CD4-positive, alpha-beta T cell treated with Interleukin-6 for 4 hours (primary cell): ENCODE measurements around the gene PLCXD3.

Source experiments
- DNase-seq: peaks from one replicate; pipeline ENCODE4 v3.0.0-alpha.2; 2020; ENCODE audit warnings: mixed read lengths

PLCXD3 gene

DNA sequence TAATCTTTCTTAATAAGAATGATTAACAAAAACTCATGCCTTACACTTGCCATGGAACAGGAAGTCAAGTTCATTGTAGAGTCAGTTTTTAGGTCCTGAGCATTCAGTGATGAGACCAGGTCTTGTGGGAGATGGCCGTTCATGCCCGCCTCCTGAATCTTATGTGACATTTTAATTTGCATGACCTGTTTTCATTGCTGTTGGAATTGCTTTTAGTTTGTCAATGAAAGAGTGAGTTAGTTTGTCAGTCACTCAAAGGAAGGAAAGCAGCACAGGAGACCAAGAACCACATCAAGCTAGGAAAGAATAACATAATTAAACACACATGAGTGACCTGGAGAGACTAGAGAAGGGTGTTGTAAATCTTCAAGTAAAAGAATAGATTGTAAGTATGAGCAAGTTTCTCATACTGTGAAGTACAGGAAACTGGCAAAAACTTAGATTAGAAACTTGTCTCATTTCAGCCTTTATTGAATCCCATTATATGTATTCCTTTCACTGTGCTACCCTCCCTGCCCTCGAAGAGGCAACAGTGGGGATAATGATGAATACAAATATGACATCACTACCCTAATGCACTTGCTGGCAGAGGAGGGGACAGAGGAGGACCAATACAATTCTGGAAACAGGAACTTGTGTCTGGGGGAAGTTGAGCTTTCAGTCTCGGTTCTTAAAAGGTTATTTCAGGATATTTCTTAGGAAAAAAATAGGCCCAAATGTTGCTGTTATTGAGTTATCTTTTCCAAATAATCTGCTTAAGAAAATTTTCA is 232.7 kb downstream of the PLCXD3 start:
- DNase-seq = no peak

DNA sequence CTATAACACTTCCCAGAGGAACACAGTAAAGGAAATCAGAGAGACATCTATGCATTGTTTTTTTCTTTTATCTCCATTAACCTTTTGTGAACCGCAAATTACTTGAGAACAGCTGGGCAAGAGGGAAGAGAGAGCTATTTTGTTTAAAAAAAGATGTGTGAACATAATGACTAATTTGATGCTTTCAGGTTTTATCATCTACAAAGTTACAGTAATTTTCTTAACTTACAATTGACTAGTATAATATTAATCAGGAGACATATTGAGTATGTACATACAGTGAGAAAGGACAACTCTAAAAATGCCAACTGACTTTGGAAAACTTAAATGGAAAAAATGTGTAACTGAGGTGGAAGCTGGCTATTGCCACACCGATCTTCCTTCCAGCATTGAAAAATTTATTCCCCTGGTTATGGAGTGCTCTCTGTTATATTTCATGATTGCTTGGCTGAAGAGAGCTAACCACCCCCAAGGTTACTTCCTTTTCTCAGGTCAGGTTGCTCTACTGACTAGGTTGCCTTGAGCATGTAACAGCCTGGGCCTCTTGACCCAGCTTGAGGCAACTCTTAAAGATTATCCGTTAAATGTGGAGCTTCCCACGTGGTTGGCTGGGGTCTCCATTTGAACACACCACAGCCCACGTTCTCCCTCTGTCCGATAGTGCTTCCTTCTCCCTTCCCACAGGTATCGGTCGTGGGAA is 234.4 kb downstream of the PLCXD3 start:
- no peak for DNase-seq

DNA sequence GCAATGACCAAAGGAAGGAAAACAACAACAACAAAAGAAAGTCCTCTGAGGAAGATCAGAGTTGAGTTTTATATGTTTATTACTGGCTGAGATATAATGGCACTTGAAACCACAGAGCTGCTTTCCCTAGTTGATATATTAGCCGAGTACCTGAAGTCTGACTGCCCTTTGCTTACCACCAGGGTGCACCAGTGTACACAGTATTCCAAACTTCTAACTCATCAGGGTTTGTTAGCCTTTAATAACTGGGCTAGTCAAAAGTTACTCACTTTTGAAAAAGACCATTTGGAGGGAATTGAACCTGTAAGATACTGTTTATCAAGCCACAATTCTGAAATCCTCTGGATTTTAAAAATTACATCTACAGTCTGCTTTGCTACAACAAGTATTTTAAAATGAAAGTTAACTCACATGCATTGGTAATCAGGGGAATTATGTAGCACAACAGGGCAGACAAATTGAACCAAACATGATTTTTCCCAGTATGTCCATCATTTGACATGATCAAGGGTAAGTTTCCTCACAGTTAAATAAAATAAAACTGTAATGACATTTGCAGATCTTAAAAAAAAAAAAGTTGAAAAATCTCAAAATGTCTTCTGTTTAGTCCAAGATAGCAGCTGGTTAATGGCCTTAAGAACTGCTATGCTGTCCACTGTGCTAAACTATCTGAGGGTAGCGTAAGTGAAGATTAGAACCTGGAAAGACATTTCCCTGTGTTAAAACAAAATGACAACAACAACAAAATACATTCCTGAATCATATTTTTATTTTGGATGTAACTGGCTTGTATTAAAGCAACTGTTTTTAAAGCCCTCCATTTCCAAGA is 239.8 kb downstream of the PLCXD3 start:
- DNase-seq = no peak

DNA sequence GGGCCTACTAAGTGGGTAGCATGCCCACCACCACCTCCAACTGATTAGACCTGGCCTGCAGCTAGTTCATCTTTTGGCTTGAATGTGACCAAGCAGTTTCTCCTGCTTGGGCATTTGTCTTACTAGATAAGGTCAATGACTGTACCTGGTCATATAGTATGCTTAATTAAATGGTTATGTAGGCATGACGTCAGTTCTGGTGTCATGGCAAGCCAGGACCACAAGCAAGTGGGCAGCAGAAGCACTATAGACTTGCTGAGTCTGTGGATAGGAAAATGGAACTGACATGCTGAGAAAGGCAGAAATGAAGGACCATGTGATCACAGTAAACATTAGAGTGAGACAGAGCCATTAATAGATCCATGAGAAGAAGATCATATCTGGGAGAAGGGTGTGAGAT is 241.5 kb downstream of the PLCXD3 start:
- DNase-seq = no peak

DNA sequence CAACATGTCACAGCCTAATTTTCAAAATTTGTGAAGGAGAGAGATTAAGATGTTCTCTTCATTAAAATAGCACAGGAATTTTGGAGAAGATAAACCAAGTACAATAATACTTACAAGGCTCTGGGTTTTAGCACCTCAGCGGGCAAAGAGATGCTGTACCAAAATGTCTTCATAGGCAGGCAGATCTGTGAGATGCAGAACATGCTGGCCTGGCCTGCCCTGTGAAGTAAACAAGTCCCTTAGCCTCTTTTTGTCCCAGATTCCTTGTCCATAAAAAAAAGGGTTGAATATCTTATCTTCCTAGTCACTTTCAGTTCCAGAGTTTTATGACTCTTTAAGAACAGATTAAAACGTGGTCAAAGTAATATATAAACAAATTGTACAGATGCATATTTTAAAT is 244.0 kb downstream of the PLCXD3 start:
- DNase-seq = no peak

DNA sequence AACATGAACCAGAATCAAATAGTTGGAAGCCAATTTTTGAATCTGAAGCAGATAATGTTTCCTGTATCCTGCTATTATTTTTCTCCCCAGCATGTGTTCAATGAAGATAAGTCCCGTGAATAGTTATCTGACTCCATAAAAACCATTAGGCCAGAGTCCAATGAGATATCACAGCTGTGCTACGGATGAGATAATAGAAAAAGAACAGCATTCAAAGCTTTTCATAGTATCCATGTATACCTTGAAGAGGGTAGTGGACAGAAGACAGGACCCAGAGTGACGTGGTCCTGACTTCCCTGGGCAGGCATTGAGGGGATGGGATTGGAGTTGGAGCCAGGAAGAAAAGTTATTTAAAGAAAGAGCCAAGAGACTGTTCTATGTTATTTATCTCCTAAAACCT is 246.4 kb downstream of the PLCXD3 start:
- DNase-seq = no peak

DNA sequence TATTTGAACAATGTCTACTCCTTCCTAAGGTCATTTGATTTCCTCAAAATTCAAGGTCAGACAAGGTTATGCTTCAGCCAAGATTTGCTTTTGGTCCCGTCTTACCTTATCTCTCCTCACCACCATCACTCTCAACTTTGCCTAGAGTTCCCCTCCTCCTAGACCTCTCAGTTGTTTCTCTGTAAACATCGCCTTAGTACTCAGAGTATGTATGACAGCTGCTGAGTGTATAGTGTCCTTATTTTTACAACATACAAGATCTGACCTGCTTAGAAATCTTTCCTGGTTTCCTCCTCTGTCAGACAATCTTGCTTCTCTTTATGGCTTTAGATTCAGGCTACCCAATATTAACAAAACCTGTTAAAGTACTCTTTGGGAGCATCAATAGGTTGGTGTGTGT is 247.1 kb downstream of the PLCXD3 start:
- no peak for DNase-seq
